B cell (primary cell): ENCODE data around the gene CLN6.

Experiments
- CTCF ChIP-seq: fragments of 200-600 bp; IDR thresholded peaks from one replicate; pipeline ENCODE4 v1.8.0; 2022; ENCODE audit warnings: antibody characterized with exemption, mild to moderate bottlenecking
- EZH2 ChIP-seq: IDR thresholded peaks from 2 replicates; pipeline ENCODE4 v1.6.1; 2012; ENCODE audit warnings: borderline replicate concordance, low read depth, mild to moderate bottlenecking, moderate library complexity, low read length; ENCODE audit not compliant: insufficient read depth, poor library complexity, severe bottlenecking

- no peak for TF ChIP-seq CTCF
- no peak for TF ChIP-seq EZH2
Measured at GRCh38 chr15:68218847-68219798, 10.4 kb downstream of the CLN6 start.
